Right lobe of liver (tissue), 4 donors: ENCODE measurements around the gene MTHFR.

Experiments
- POLR2A ChIP-seq: fragments of 450-650 bp; IDR thresholded peaks from one replicate; pipeline ENCODE4 v1.6.1; 2017; ENCODE audit warnings: antibody characterized with exemption, mild to moderate bottlenecking
- TF ChIP-seq, protein P1 (sequence below), 4 donors: fragments of 200-600 bp in 3 of 4; fragments of 450-650 bp in 1 of 4; IDR thresholded peaks; one replicate each; pipeline versions ENCODE4 v1.5.1 to v1.8.0; 2016 to 2022; ENCODE audit warnings: antibody characterized with exemption in 4 of 4, mild to moderate bottlenecking in 2 of 4
- donor health status: DM: no; HTN: no; CAD: no.
- donor health status: DM: no; HTN: no; CAD: no.
- donor health status: DM: no; HTN: yes; CAD: no.

- TF ChIP-seq, protein P1, sequence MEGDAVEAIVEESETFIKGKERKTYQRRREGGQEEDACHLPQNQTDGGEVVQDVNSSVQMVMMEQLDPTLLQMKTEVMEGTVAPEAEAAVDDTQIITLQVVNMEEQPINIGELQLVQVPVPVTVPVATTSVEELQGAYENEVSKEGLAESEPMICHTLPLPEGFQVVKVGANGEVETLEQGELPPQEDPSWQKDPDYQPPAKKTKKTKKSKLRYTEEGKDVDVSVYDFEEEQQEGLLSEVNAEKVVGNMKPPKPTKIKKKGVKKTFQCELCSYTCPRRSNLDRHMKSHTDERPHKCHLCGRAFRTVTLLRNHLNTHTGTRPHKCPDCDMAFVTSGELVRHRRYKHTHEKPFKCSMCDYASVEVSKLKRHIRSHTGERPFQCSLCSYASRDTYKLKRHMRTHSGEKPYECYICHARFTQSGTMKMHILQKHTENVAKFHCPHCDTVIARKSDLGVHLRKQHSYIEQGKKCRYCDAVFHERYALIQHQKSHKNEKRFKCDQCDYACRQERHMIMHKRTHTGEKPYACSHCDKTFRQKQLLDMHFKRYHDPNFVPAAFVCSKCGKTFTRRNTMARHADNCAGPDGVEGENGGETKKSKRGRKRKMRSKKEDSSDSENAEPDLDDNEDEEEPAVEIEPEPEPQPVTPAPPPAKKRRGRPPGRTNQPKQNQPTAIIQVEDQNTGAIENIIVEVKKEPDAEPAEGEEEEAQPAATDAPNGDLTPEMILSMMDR (IDR thresholded peaks at IDR 0.05): no peak
- no peak for TF ChIP-seq POLR2A
Observed at GRCh38 chr1:11839727-11840705, 34.3 kb upstream of the MTHFR start.
